ENCODE data around the gene CDON. TPM values are rescaled to one million over a fixed set of nuclear protein-coding genes. Genes with fewer than 3 reads are reported as not detected.

CDON gene
- total RNA-seq, 6 donors from 2014 or later = 4.0 to 24.2 (median 13.5) TPM

DNA sequence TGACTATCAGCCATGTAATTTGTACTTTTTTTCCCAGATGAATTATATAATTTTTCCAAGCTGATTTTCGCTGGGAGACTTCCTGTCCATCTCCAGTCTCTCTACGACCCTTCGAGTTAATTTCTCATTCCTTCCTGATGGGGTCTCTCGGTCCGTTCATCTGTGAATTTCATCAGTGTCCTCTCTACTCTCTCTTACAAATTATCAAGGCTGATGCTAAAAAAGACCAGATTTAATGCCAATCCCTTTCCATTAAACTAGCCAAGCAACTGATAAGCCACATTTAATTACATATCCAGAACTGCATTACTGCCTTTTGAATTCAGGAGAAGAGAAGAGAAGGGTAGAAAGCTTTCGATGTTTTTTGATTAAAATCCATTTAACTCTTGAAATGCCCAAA, 91.0 kb downstream of the CDON start:
- ATAC-seq (ENCODE audit: low FRiP score in 2 of 2) (no peak), DNase-seq (no peak)
- Histone ChIP-seq H3K4me3 (no peak overlapping the region), H3K36me3 (no peaks in the 10 kb centered on the region), H3K27me3 (no peaks in the 10 kb centered on the region), H3K9me3 (no peaks in the 10 kb centered on the region), H3K4me1 (peaks cover 0 to 6% (median 0%) of the 10 kb centered on the region in 4 donors), H3K27ac (no peak overlapping the region)
- TF ChIP-seq, protein P1, sequence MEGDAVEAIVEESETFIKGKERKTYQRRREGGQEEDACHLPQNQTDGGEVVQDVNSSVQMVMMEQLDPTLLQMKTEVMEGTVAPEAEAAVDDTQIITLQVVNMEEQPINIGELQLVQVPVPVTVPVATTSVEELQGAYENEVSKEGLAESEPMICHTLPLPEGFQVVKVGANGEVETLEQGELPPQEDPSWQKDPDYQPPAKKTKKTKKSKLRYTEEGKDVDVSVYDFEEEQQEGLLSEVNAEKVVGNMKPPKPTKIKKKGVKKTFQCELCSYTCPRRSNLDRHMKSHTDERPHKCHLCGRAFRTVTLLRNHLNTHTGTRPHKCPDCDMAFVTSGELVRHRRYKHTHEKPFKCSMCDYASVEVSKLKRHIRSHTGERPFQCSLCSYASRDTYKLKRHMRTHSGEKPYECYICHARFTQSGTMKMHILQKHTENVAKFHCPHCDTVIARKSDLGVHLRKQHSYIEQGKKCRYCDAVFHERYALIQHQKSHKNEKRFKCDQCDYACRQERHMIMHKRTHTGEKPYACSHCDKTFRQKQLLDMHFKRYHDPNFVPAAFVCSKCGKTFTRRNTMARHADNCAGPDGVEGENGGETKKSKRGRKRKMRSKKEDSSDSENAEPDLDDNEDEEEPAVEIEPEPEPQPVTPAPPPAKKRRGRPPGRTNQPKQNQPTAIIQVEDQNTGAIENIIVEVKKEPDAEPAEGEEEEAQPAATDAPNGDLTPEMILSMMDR (IDR thresholded peaks at IDR 0.05) = no peak
- TF ChIP-seq POLR2A (IDR thresholded peaks at IDR 0.05) (no peak), EP300 (IDR thresholded peaks at IDR 0.05) (no peak), POLR2AphosphoS5 (IDR thresholded peaks at IDR 0.05) (no peak)
- WGBS, 2 donors = 62 to 77% methylated on average over 6 of the region's 6 CpGs

DNA sequence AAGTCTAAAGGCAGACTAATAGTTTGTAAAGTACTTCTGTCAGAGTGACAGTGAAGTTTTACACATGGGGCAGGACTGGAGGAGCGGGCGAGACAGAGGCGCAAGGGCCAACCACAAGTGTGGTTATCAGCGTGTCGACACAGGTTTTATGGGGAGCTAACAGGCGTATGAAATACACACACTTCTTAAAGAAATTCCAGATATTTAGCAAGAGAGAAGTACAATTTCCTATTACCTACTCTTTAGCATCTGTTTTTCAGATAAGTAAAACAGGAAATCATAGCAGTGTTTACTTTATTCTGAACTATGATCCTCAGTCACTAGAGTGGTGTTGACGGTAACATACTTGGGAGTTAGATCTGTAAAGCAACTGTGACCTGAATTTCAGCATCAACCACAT, 94.3 kb downstream of the CDON start:
- no peak overlapping the region for H3K4me3 ChIP-seq
- no peak overlapping the region for H3K27ac ChIP-seq
- H3K9me3 ChIP-seq = no peaks in the 10 kb centered on the region
- ATAC-seq (ENCODE audit: low FRiP score in 2 of 2) (peak in 1 of 2 donors; percentile 46), DNase-seq (no peak)
- H3K36me3 ChIP-seq = no peaks in the 10 kb centered on the region
- 29 to 40% methylated on average over 7 of the region's 7 CpGs for WGBS, 2 donors
- H3K27me3 ChIP-seq = no peaks in the 10 kb centered on the region
- TF ChIP-seq POLR2A (IDR thresholded peaks at IDR 0.05) (no peak), EP300 (IDR thresholded peaks at IDR 0.05) (no peak), POLR2AphosphoS5 (IDR thresholded peaks at IDR 0.05) (no peak)
- TF ChIP-seq, protein P1 (IDR thresholded peaks at IDR 0.05) = no peak
- peaks cover 0 to 6% (median 0%) of the 10 kb centered on the region in 4 donors for H3K4me1 ChIP-seq

DNA sequence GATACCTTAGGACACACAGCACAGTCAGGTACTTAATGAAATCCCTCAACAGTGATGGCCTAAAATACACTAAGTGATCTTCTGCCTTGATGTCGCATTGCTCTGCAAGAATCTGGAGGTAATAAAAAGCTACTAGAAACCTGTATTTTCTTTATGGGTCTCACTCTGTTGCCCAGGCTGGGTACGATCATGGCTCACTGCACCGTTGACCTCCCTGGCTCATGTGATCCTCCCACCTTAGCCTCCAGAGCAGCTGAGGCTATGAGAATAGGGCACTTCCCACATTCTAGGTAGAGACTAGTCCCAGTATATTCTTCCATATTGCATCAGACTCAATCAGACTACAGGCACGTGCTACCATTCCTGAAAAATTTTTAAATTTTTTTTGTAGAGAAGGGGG, 95.2 kb downstream of the CDON start:
- 94 to 97% methylated on average over 4 of the region's 4 CpGs for WGBS, 2 donors
- Histone ChIP-seq H3K4me1 (peaks cover 0 to 6% (median 0%) of the 10 kb centered on the region in 4 donors), H3K9me3 (no peaks in the 10 kb centered on the region), H3K27ac (no peak overlapping the region), H3K36me3 (no peaks in the 10 kb centered on the region), H3K4me3 (no peak overlapping the region), H3K27me3 (no peaks in the 10 kb centered on the region)
- ATAC-seq (ENCODE audit: low FRiP score in 2 of 2) = no peak
- no peak for DNase-seq
- TF ChIP-seq EP300 (IDR thresholded peaks at IDR 0.05) = no peak
- TF ChIP-seq, protein P1 (IDR thresholded peaks at IDR 0.05) = no peak
- no peak for TF ChIP-seq POLR2A (IDR thresholded peaks at IDR 0.05)
- no peak for TF ChIP-seq POLR2AphosphoS5 (IDR thresholded peaks at IDR 0.05)

DNA sequence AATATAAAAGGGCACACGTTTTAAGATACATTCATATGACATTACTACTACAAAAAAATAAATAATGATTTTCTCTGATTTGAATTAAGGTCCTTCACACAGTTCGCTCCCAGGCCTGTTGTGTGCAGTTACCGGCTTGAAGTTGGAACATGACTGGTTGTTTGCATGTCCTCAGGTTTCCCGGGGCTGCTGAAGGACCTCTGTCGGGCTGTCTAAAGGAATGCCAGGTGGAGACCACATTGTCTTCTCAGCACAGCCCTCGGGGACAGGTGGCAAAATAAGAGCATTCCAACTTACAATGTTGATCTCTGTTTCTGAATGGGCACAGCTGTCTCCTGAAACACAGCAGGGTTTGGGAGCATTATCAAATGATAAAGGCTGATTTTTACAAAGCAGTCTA, 101.9 kb downstream of the CDON start:
- no peaks in the 10 kb centered on the region for H3K27me3 ChIP-seq
- H3K4me1 ChIP-seq = no peaks in the 10 kb centered on the region
- 80 to 84% methylated on average over 6 of the region's 6 CpGs for WGBS, 2 donors
- TF ChIP-seq EP300 (IDR thresholded peaks at IDR 0.05) (no peak), POLR2AphosphoS5 (IDR thresholded peaks at IDR 0.05) (no peak), POLR2A (IDR thresholded peaks at IDR 0.05) (no peak)
- TF ChIP-seq, protein P1 (IDR thresholded peaks at IDR 0.05) = no peak
- H3K9me3 ChIP-seq = no peaks in the 10 kb centered on the region
- no peak for ATAC-seq (ENCODE audit: low FRiP score in 2 of 2)
- DNase-seq = no peak
- H3K27ac ChIP-seq = no peak overlapping the region
- H3K4me3 ChIP-seq = no peak overlapping the region
- no peaks in the 10 kb centered on the region for H3K36me3 ChIP-seq

DNA sequence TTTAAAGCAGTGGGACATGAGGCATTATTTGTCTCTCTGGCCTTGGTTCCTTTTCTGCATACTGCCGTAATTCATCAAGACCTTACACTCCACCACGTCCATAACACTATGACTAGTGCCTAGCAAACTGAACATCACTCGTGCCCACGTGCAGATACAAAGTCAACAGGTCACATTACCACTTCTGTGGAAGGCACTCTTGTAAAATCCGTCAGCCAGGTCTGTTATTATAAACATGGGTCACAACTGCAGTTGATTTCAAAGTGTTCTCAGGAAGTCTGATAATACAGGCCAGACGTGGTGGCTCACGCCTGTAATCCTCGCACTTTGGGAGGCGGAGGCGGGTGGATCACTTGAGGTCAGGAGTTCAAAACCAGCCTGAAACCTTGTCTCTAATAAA, 102.7 kb downstream of the CDON start:
- no peak for ATAC-seq (ENCODE audit: low FRiP score in 2 of 2)
- Histone ChIP-seq H3K36me3 (no peaks in the 10 kb centered on the region), H3K9me3 (no peaks in the 10 kb centered on the region), H3K4me1 (no peaks in the 10 kb centered on the region), H3K27me3 (no peaks in the 10 kb centered on the region), H3K27ac (no peak overlapping the region), H3K4me3 (no peak overlapping the region)
- TF ChIP-seq, protein P1 (IDR thresholded peaks at IDR 0.05) = no peak
- DNase-seq = no peak
- WGBS, 2 donors = 78 to 89% methylated on average over 10 of the region's 10 CpGs
